DND-41 (cell line): ENCODE data around the gene HIP1.
"Not testable (repeated sequence)": the region's sequence is repeated elsewhere in the genome, so short reads cannot be mapped to it uniquely, and the experiment has no call there.

Source experiments
- CTCF ChIP-seq: IDR thresholded peaks from 2 replicates; pipeline ENCODE4 v1.5.1; 2012; ENCODE audit warnings: borderline replicate concordance, low read length, moderate library complexity, mild to moderate bottlenecking; ENCODE audit not compliant: poor library complexity, severe bottlenecking; ENCODE audit errors: extremely low read depth
- EZH2 ChIP-seq: IDR thresholded peaks from 3 replicates; pipeline ENCODE4 v1.6.1; 2012; ENCODE audit warnings: borderline replicate concordance, low read depth, mild to moderate bottlenecking, moderate library complexity, low read length, inconsistent platforms; ENCODE audit not compliant: severe bottlenecking

GRCh38 chr7:75485355-75485978 is 253.3 kb downstream of the HIP1 start:
- not testable (repeated sequence) for TF ChIP-seq CTCF, EZH2
